ENCODE measurements around the gene CLIP3.

GRCh38 chr19:35996777-35997176 is 35.9 kb downstream of the CLIP3 start:
- TF ChIP-seq CTCF (IDR thresholded peaks at IDR 0.05) (no peak), POLR2AphosphoS5 (IDR thresholded peaks at IDR 0.05) (no peak)

Measured in breast epithelium (tissue), 3 donors.